ENCODE data around the gene IGFLR1. TPM values are rescaled to one million over a fixed set of nuclear protein-coding genes. Genes with fewer than 3 reads are reported as not detected.

The IGFLR1 gene
- total RNA-seq, 1 donor from 2014 or later, result 6.3 TPM

- Mint-ChIP-seq H3K36me3 (ENCODE audit: low read depth) (peaks cover 2% of the 10 kb centered on the region), H3K4me1 (peaks cover 34% of the 10 kb centered on the region), H3K4me3 (peak overlapping the region; percentile 95), H3K27ac (ENCODE audit: unreplicated experiment) (peak overlapping the region; percentile 97), H3K27me3 (ENCODE audit: low read depth) (no peaks in the 10 kb centered on the region), H3K9me3 (no peaks in the 10 kb centered on the region)
- no peak for DNase-seq (ENCODE audit: low read depth, low spot score)
- no peak for TF ChIP-seq CTCF (conservative IDR thresholded peaks at IDR 0.05)
Measured at GRCh38 chr19:35715981-35716800, 26.1 kb downstream of the IGFLR1 start.

GRCh38 chr19:35715355-35715809 lies 26.9 kb downstream of the IGFLR1 start:
- Mint-ChIP-seq H3K4me1 (peaks cover 34% of the 10 kb centered on the region), H3K27me3 (ENCODE audit: low read depth) (no peaks in the 10 kb centered on the region), H3K9me3 (no peaks in the 10 kb centered on the region), H3K4me3 (no peak overlapping the region), H3K27ac (ENCODE audit: unreplicated experiment) (no peak overlapping the region), H3K36me3 (ENCODE audit: low read depth) (peaks cover 2% of the 10 kb centered on the region)
- no peak for TF ChIP-seq CTCF (conservative IDR thresholded peaks at IDR 0.05)
- DNase-seq (ENCODE audit: low read depth, low spot score), result no peak

GRCh38 chr19:35714601-35715354 lies 27.5 kb downstream of the IGFLR1 start:
- Mint-ChIP-seq H3K4me1 (peaks cover 30% of the 10 kb centered on the region), H3K36me3 (ENCODE audit: low read depth) (no peaks in the 10 kb centered on the region), H3K27ac (ENCODE audit: unreplicated experiment) (no peak overlapping the region), H3K27me3 (ENCODE audit: low read depth) (no peaks in the 10 kb centered on the region), H3K4me3 (peak overlapping the region; percentile 75), H3K9me3 (no peaks in the 10 kb centered on the region)
- TF ChIP-seq CTCF (conservative IDR thresholded peaks at IDR 0.05), result no peak
- DNase-seq (ENCODE audit: low read depth, low spot score), result no peak

- Mint-ChIP-seq H3K36me3 (ENCODE audit: low read depth) (no peaks in the 10 kb centered on the region), H3K27ac (ENCODE audit: unreplicated experiment) (no peak overlapping the region), H3K9me3 (no peaks in the 10 kb centered on the region), H3K27me3 (ENCODE audit: low read depth) (no peaks in the 10 kb centered on the region), H3K4me1 (peaks cover 24% of the 10 kb centered on the region), H3K4me3 (peak overlapping the region; percentile 75)
- no peak for TF ChIP-seq CTCF (conservative IDR thresholded peaks at IDR 0.05)
- no peak for DNase-seq (ENCODE audit: low read depth, low spot score)
Measured at GRCh38 chr19:35713904-35714495, 28.3 kb downstream of the IGFLR1 start.

GRCh38 chr19:35713506-35713850 lies 28.8 kb downstream of the IGFLR1 start:
- no peaks in the 10 kb centered on the region for H3K27me3 Mint-ChIP-seq (ENCODE audit: low read depth)
- peaks cover 20% of the 10 kb centered on the region for H3K4me1 Mint-ChIP-seq
- DNase-seq (ENCODE audit: low read depth, low spot score), result no peak
- H3K27ac Mint-ChIP-seq (ENCODE audit: unreplicated experiment), result no peak overlapping the region
- H3K36me3 Mint-ChIP-seq (ENCODE audit: low read depth), result no peaks in the 10 kb centered on the region
- no peak for TF ChIP-seq CTCF (conservative IDR thresholded peaks at IDR 0.05)
- no peaks in the 10 kb centered on the region for H3K9me3 Mint-ChIP-seq
- no peak overlapping the region for H3K4me3 Mint-ChIP-seq
